ENCODE data around the gene TRHDE.

DNA sequence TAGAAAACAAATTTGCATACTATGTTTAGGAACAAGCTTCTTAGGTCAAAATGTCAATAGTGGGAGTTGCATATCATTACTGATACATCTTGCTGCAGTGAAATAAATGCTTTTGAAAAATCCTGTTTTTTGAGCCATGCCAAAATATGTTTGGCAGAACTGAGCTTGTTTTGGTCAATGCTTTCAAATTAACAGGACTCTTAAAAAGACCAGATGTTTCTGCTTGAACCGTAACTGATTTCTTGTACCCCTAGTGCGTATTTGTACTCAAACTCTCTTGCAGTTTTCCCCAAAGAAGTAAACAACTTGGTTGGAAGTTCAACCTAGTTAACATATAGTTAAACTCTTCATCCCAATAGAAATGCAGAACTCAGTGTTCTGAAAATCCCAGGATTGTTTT, 3.4 kb downstream of the TRHDE start:
- no peak for TF ChIP-seq RAD21 (conservative IDR thresholded peaks at IDR 0.05)
- no peak for TF ChIP-seq POLR2AphosphoS5 (IDR thresholded peaks at IDR 0.05)
- no peak for TF ChIP-seq MXI1 (conservative IDR thresholded peaks at IDR 0.05; ENCODE audit: poor library complexity, severe bottlenecking)
- no peak for TF ChIP-seq EZH2 (IDR thresholded peaks at IDR 0.05; ENCODE audit: borderline replicate concordance, insufficient read depth, low read length, poor library complexity, severe bottlenecking)
- no peak for TF ChIP-seq EP300 (conservative IDR thresholded peaks at IDR 0.05; ENCODE audit: poor library complexity, severe bottlenecking)
- TF ChIP-seq, protein P1, sequence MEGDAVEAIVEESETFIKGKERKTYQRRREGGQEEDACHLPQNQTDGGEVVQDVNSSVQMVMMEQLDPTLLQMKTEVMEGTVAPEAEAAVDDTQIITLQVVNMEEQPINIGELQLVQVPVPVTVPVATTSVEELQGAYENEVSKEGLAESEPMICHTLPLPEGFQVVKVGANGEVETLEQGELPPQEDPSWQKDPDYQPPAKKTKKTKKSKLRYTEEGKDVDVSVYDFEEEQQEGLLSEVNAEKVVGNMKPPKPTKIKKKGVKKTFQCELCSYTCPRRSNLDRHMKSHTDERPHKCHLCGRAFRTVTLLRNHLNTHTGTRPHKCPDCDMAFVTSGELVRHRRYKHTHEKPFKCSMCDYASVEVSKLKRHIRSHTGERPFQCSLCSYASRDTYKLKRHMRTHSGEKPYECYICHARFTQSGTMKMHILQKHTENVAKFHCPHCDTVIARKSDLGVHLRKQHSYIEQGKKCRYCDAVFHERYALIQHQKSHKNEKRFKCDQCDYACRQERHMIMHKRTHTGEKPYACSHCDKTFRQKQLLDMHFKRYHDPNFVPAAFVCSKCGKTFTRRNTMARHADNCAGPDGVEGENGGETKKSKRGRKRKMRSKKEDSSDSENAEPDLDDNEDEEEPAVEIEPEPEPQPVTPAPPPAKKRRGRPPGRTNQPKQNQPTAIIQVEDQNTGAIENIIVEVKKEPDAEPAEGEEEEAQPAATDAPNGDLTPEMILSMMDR (IDR thresholded peaks at IDR 0.05; ENCODE audit: poor library complexity, severe bottlenecking) = no peak
- TF ChIP-seq, protein P2, sequence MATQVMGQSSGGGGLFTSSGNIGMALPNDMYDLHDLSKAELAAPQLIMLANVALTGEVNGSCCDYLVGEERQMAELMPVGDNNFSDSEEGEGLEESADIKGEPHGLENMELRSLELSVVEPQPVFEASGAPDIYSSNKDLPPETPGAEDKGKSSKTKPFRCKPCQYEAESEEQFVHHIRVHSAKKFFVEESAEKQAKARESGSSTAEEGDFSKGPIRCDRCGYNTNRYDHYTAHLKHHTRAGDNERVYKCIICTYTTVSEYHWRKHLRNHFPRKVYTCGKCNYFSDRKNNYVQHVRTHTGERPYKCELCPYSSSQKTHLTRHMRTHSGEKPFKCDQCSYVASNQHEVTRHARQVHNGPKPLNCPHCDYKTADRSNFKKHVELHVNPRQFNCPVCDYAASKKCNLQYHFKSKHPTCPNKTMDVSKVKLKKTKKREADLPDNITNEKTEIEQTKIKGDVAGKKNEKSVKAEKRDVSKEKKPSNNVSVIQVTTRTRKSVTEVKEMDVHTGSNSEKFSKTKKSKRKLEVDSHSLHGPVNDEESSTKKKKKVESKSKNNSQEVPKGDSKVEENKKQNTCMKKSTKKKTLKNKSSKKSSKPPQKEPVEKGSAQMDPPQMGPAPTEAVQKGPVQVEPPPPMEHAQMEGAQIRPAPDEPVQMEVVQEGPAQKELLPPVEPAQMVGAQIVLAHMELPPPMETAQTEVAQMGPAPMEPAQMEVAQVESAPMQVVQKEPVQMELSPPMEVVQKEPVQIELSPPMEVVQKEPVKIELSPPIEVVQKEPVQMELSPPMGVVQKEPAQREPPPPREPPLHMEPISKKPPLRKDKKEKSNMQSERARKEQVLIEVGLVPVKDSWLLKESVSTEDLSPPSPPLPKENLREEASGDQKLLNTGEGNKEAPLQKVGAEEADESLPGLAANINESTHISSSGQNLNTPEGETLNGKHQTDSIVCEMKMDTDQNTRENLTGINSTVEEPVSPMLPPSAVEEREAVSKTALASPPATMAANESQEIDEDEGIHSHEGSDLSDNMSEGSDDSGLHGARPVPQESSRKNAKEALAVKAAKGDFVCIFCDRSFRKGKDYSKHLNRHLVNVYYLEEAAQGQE (IDR thresholded peaks at IDR 0.05; ENCODE audit: borderline replicate concordance) = no peak
- TF ChIP-seq TAF1 (IDR thresholded peaks at IDR 0.05; ENCODE audit: low read depth) = no peak
- no peak for TF ChIP-seq SMC3 (conservative IDR thresholded peaks at IDR 0.05; ENCODE audit: poor library complexity)
